PC-9 (cell line): ENCODE results near the gene STARD10.

ENCODE experiments used
- EZH2 ChIP-seq: fragments of 200-600 bp; sonication (generic); IDR thresholded peaks from 2 replicates; pipeline ENCODE4 v1.8.0; 2017; ENCODE audit warnings: antibody characterized with exemption, low read depth
- TF ChIP-seq, protein P1 (sequence below): fragments of 200-600 bp; sonication (generic); conservative IDR thresholded peaks from 2 replicates; pipeline ENCODE4 v1.6.1; 2017; ENCODE audit warnings: mixed run types, antibody characterized with exemption, mild to moderate bottlenecking, moderate library complexity

GRCh38 chr11:72768581-72768980 is 25.3 kb downstream of the STARD10 start:
- TF ChIP-seq, protein P1, sequence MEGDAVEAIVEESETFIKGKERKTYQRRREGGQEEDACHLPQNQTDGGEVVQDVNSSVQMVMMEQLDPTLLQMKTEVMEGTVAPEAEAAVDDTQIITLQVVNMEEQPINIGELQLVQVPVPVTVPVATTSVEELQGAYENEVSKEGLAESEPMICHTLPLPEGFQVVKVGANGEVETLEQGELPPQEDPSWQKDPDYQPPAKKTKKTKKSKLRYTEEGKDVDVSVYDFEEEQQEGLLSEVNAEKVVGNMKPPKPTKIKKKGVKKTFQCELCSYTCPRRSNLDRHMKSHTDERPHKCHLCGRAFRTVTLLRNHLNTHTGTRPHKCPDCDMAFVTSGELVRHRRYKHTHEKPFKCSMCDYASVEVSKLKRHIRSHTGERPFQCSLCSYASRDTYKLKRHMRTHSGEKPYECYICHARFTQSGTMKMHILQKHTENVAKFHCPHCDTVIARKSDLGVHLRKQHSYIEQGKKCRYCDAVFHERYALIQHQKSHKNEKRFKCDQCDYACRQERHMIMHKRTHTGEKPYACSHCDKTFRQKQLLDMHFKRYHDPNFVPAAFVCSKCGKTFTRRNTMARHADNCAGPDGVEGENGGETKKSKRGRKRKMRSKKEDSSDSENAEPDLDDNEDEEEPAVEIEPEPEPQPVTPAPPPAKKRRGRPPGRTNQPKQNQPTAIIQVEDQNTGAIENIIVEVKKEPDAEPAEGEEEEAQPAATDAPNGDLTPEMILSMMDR = no peak
- TF ChIP-seq EZH2 = no peak
